MM.1S (cell line): Measurements from ENCODE around the gene GNL3.
A peak's percentile ranks its signal among the peaks of the same experiment; 100 is the strongest.

Source experiments
- DNase-seq: peaks from one replicate; pipeline ENCODE4 v3.0.0-alpha.2; 2015
- H2AFZ ChIP-seq: fragments of 300-600 bp; sonication (generic); 2 replicates; pipeline ENCODE4 v1.6.0; 2016; ENCODE audit warnings: antibody characterized with exemption, low read length
- H3F3A ChIP-seq: fragments of 300-600 bp; sonication (generic); 2 replicates; pipeline ENCODE4 v1.6.1; 2016; ENCODE audit warnings: mild to moderate bottlenecking, antibody characterized with exemption, low read length, moderate library complexity, mixed read lengths; ENCODE audit not compliant: insufficient read depth
- H3K27ac ChIP-seq: fragments of 300-600 bp; sonication (generic); 2 replicates; pipeline ENCODE4 v1.5.1; 2016; ENCODE audit warnings: mild to moderate bottlenecking, low read length
- H3K27me3 ChIP-seq: fragments of 300-600 bp; sonication (generic); replicated peaks from 2 replicates; pipeline ENCODE4 v1.6.0; 2016; ENCODE audit warnings: low read length; ENCODE audit not compliant: insufficient read depth
- H3K36me3 ChIP-seq: fragments of 300-600 bp; sonication (generic); replicated peaks from 2 replicates; pipeline ENCODE4 v1.6.1; 2016; ENCODE audit warnings: mild to moderate bottlenecking, low read length, mixed read lengths; ENCODE audit not compliant: insufficient read depth
- H3K4me1 ChIP-seq: fragments of 300-600 bp; sonication (generic); 2 replicates; pipeline ENCODE4 v1.6.1; 2016; ENCODE audit warnings: low read length, mixed read lengths
- H3K4me2 ChIP-seq: fragments of 300-600 bp; sonication (generic); 2 replicates; pipeline ENCODE4 v1.6.0; 2016; ENCODE audit warnings: low read depth, low read length
- H3K4me3 ChIP-seq: fragments of 300-600 bp; sonication (generic); 2 replicates; pipeline ENCODE4 v1.5.1; 2016; ENCODE audit warnings: low read length, mixed read lengths
- H3K79me2 ChIP-seq: fragments of 300-600 bp; sonication (generic); 2 replicates; pipeline ENCODE4 v1.6.1; 2016; ENCODE audit warnings: mixed run types, low read length, mixed read lengths
- H3K9ac ChIP-seq: fragments of 300-600 bp; sonication (generic); 2 replicates; pipeline ENCODE4 v1.6.1; 2016; ENCODE audit warnings: low read length, mixed read lengths
- H3K9me2 ChIP-seq: fragments of 300-600 bp; sonication (generic); replicated peaks from 2 replicates; pipeline ENCODE4 v1.6.1; 2016; ENCODE audit warnings: mild to moderate bottlenecking, low read length, mixed read lengths; ENCODE audit not compliant: insufficient read depth
- H3K9me3 ChIP-seq: fragments of 300-600 bp; sonication (generic); replicated peaks from 2 replicates; pipeline ENCODE4 v1.6.1; 2016; ENCODE audit warnings: mild to moderate bottlenecking, low read length, mixed read lengths; ENCODE audit not compliant: insufficient read depth
- H4K20me1 ChIP-seq: fragments of 300-600 bp; sonication (generic); 2 replicates; pipeline ENCODE4 v1.6.1; 2016; ENCODE audit warnings: mild to moderate bottlenecking, low read length, moderate library complexity, mixed read lengths; ENCODE audit not compliant: insufficient read depth
- EZH2 ChIP-seq: fragments of 300-600 bp; sonication (generic); optimal IDR thresholded peaks from 2 replicates; pipeline ENCODE3; 2017; ENCODE audit warnings: low read depth, mild to moderate bottlenecking, antibody characterized with exemption, low read length, mixed read lengths
- EZH2phosphoT487 ChIP-seq: fragments of 300-600 bp; sonication (generic); IDR thresholded peaks from 2 replicates; pipeline ENCODE4 v1.6.1; 2018; ENCODE audit warnings: antibody characterized with exemption, low read length
- TF ChIP-seq, protein P1 (sequence below): fragments of 300-600 bp; sonication (generic); IDR thresholded peaks from 2 replicates; pipeline ENCODE4 v1.5.1; 2016; ENCODE audit warnings: antibody characterized with exemption, low read length, mixed read lengths

The GNL3 gene

DNA sequence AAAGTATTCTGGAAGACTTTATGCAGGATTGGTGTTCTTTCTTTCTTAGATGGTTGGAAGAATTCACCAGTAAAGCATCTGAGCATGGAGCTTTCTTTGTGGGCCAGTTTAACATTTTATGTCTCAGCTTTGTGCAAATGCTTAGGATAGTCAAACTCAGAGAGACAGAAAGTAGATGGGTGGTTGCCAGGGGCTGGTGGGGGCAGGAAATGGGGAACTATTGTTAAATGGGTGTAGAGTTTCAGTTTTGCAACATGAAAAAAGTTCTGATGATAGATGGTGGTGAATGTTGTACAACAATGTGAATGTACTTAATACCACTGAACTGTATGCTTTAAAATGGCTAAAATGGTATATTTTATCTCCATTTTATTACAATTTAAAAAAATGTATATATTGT is 44.8 kb downstream of the GNL3 start:
- H3K4me2 ChIP-seq = peak overlapping the region; percentile 85
- H3K9me3 ChIP-seq = no peaks in the 10 kb centered on the region
- no peaks in the 10 kb centered on the region for H4K20me1 ChIP-seq
- peaks cover 21% of the 10 kb centered on the region for H3K4me1 ChIP-seq
- TF ChIP-seq, protein P1, sequence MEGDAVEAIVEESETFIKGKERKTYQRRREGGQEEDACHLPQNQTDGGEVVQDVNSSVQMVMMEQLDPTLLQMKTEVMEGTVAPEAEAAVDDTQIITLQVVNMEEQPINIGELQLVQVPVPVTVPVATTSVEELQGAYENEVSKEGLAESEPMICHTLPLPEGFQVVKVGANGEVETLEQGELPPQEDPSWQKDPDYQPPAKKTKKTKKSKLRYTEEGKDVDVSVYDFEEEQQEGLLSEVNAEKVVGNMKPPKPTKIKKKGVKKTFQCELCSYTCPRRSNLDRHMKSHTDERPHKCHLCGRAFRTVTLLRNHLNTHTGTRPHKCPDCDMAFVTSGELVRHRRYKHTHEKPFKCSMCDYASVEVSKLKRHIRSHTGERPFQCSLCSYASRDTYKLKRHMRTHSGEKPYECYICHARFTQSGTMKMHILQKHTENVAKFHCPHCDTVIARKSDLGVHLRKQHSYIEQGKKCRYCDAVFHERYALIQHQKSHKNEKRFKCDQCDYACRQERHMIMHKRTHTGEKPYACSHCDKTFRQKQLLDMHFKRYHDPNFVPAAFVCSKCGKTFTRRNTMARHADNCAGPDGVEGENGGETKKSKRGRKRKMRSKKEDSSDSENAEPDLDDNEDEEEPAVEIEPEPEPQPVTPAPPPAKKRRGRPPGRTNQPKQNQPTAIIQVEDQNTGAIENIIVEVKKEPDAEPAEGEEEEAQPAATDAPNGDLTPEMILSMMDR = no peak
- TF ChIP-seq EZH2phosphoT487 = no peak
- no peak for TF ChIP-seq EZH2
- H3K79me2 ChIP-seq = no peaks in the 10 kb centered on the region
- H3K27ac ChIP-seq = peak overlapping the region; percentile 82
- H3K9me2 ChIP-seq = no peaks in the 10 kb centered on the region
- DNase-seq = peak; percentile 81
- H3F3A ChIP-seq = peaks cover 12% of the 10 kb centered on the region
- 0 out of 2 replicates have a peak, but pooled peaks cover 4% of the 10 kb centered on the region for H3K36me3 ChIP-seq
- H3K27me3 ChIP-seq = no peaks in the 10 kb centered on the region
- peak overlapping the region; percentile 29; the same call in 1 of the 2 replicates for H3K9ac ChIP-seq
- H2AFZ ChIP-seq = peak overlapping the region; percentile 8
- peak overlapping the region; percentile 28 for H3K4me3 ChIP-seq

DNA sequence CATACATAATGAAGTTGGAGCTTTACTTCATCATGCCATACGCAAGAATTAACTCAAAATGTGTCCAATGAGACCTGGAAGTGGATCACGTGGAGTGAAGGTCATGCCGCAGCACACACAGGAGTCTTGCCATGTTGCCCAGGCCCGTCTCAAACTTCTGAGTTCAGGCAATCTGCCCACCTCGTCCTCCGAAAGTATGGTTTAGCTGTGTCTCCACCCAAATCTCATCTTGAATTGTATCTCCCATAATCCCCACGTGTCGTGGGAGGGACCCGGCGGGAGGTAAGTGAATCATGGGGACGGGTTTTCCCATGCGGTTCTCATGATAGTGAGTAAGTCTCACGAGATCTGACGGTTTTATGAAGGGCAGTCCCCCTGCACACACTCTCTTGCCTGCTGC is 45.8 kb downstream of the GNL3 start:
- TF ChIP-seq, protein P1 = no peak
- no peak for TF ChIP-seq EZH2phosphoT487
- TF ChIP-seq EZH2 = no peak
- Histone ChIP-seq H3K9ac (no peak overlapping the region), H3K27ac (peak overlapping the region; percentile 82; the same call in 1 of the 2 replicates), H3K79me2 (no peaks in the 10 kb centered on the region), H3K4me2 (no peak overlapping the region), H3K36me3 (0 out of 2 replicates have a peak, but pooled peaks cover 4% of the 10 kb centered on the region), H2AFZ (no peak overlapping the region), H3K9me2 (no peaks in the 10 kb centered on the region), H3F3A (peaks cover 12% of the 10 kb centered on the region), H4K20me1 (no peaks in the 10 kb centered on the region), H3K4me3 (no peak overlapping the region), H3K27me3 (no peaks in the 10 kb centered on the region), H3K9me3 (no peaks in the 10 kb centered on the region), H3K4me1 (peaks cover 21% of the 10 kb centered on the region)
- DNase-seq = no peak

DNA sequence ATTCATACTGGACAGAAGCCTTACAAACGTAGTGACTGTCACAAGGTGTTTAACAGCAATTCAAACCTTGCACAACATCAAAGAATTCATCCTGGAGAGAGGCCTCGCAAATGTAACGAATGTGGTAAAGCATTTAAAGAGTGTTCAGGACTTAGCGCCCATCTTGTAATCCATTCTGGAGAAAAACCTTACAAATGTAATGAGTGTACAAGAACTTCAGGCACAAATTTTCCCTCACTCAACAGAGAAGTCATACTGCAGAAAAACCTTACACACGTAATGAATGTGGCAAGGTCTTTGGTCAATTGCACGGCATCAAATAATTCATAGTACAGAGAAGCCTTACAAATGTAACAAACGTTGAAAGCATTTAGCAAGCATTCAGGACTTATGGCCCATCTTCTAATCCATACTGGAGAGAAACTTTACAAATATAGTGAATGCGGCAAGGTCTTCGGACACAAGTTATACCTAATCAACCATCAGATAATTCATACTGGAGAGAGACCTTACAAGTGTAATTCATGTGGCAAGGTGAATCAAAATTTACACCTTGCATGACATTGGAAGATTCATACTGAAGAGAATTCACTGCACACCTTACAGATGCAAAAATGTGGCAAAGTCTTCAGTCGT is 47.5 kb downstream of the GNL3 start:
- Histone ChIP-seq H3K9me2 (no peaks in the 10 kb centered on the region), H4K20me1 (no peaks in the 10 kb centered on the region), H3F3A (peaks cover 12% of the 10 kb centered on the region), H3K4me1 (peaks cover 21% of the 10 kb centered on the region), H3K27me3 (no peaks in the 10 kb centered on the region), H3K36me3 (0 out of 2 replicates have a peak, but pooled peaks cover 4% of the 10 kb centered on the region), H3K9ac (no peak overlapping the region), H3K4me2 (no peak overlapping the region), H2AFZ (no peak overlapping the region), H3K9me3 (no peaks in the 10 kb centered on the region), H3K79me2 (no peaks in the 10 kb centered on the region), H3K27ac (no peak overlapping the region), H3K4me3 (no peak overlapping the region)
- DNase-seq = no peak
- TF ChIP-seq EZH2 = no peak
- TF ChIP-seq, protein P1 = no peak
- no peak for TF ChIP-seq EZH2phosphoT487
